ENCODE measurements around the gene ROR1. TPM values are rescaled to one million over a fixed set of nuclear protein-coding genes. Genes with fewer than 3 reads are reported as not detected.

The ROR1 gene
- total and polyA plus RNA-seq, 10 of the 15 experiments (the other 5 are each of a cell fraction or from before 2014, with no cell fraction given) = 0.02 to 0.08 (median 0.05) TPM; not detected in 6

- TF ChIP-seq EZH2 (IDR thresholded peaks at IDR 0.05; ENCODE audit: borderline replicate concordance, control insufficient read depth, low read depth, low read length) = no peak
- TF ChIP-seq ZNF207 (IDR thresholded peaks at IDR 0.05; ENCODE audit: borderline replicate concordance) = no peak
- TF ChIP-seq ATF7 (IDR thresholded peaks at IDR 0.05; ENCODE audit: low read depth) = no peak
Measured at GRCh38 chr1:63960326-63960725, 186.5 kb downstream of the ROR1 start (continued).

GRCh38 chr1:63966016-63966415 is 192.2 kb downstream of the ROR1 start:
- Histone ChIP-seq H3K27ac (ENCODE audit: control insufficient read depth, insufficient read depth) (no peak overlapping the region), H3K4me2 (ENCODE audit: control insufficient read depth, insufficient read depth) (no peak overlapping the region), H3K79me2 (ENCODE audit: control insufficient read depth, insufficient read depth, low read length) (no peaks in the 10 kb centered on the region), H2AFZ (ENCODE audit: control insufficient read depth, low read depth, low read length) (no peak overlapping the region), H3K4me3 (no peak overlapping the region), H3K27me3 (replicated peaks in 1 of 2; ENCODE audit: control insufficient read depth in 2 of 2, insufficient read depth in 2 of 2, low read length in 1 of 2) (peaks cover 1 to 3% of the 10 kb centered on the region in 2 experiments; a peak in 3 of 4 replicates), H4K20me1 (ENCODE audit: control insufficient read depth, insufficient read depth) (no peaks in the 10 kb centered on the region), H3K9ac (ENCODE audit: control insufficient read depth, insufficient read depth, low read length) (no peak overlapping the region), H3K9me3 (replicated peaks; ENCODE audit: control insufficient read depth, insufficient read depth, low read length) (no peaks in the 10 kb centered on the region), H3K4me1 (ENCODE audit: control insufficient read depth, insufficient read depth, low read length) (no peaks in the 10 kb centered on the region), H3K36me3 (ENCODE audit: control insufficient read depth in 2 of 2, insufficient read depth in 2 of 2, low read length in 1 of 2) (no peaks in the 10 kb centered on the region)
- DNase-seq (ENCODE audit: low read depth, low spot score) (no peak), ATAC-seq (no peak), FAIRE-seq (no peak)
- SMC1A ChIA-PET (ENCODE audit: uncharacterized antibody, unreplicated experiment) = interaction anchor here (1.0 kb wide), 1 partner anchor 218 kb away, joined by 3 read pairs; no protein-coding TSS in a partner anchor
- in situ Hi-C loops (cut with MboI) (no loop called here), intact Hi-C loops (cut with micrococcal nuclease; ENCODE audit: unreplicated experiment) (no loop called here)
- POLR2A ChIA-PET = no interaction called here
- 17% methylated on average over 12 of the region's 12 CpGs for WGBS (ENCODE audit: insufficient coverage, insufficient replicate concordance, low lambda C conversion rate, missing lambda C conversion rate)
- no TSS peak for BruUV-seq (replicated peaks)
- CTCF ChIA-PET = no interaction called here
- RAD21 ChIA-PET (ENCODE audit: unreplicated experiment) = no interaction called here
- TF ChIP-seq EED (IDR thresholded peaks at IDR 0.05; ENCODE audit: low read depth) = no peak
- TF ChIP-seq TARDBP (IDR thresholded peaks at IDR 0.05; ENCODE audit: borderline replicate concordance) = no peak
- TF ChIP-seq EP300 (IDR thresholded peaks at IDR 0.05; ENCODE audit: borderline replicate concordance in 1 of 2, control insufficient read depth in 1 of 2, low read depth in 2 of 2, low read length in 2 of 2) = no peak
- no peak for TF ChIP-seq TBL1XR1 (IDR thresholded peaks at IDR 0.05; ENCODE audit: low read depth, low read length)
- no peak for TF ChIP-seq USF1 (IDR thresholded peaks at IDR 0.05; ENCODE audit: borderline replicate concordance, extremely low read length, insufficient read depth, low read depth, low read length)
- TF ChIP-seq SMAD1 (IDR thresholded peaks at IDR 0.05; ENCODE audit: low read depth, partially characterized antibody) = no peak
- TF ChIP-seq YY1 (IDR thresholded peaks at IDR 0.05; ENCODE audit: low read depth, low read length) = no peak
- TF ChIP-seq MLLT1 (IDR thresholded peaks at IDR 0.05) = no peak
- TF ChIP-seq CHD2 (IDR thresholded peaks at IDR 0.05; ENCODE audit: borderline replicate concordance, low read depth, low read length) = no peak
- TF ChIP-seq SKIL (IDR thresholded peaks at IDR 0.05; ENCODE audit: low read depth, poor library complexity, severe bottlenecking) = no peak
- TF ChIP-seq NFYB (IDR thresholded peaks at IDR 0.05; ENCODE audit: insufficient read depth, low read depth, low read length) = no peak
- TF ChIP-seq PML (IDR thresholded peaks at IDR 0.05; ENCODE audit: low read length) = no peak
- no peak for TF ChIP-seq RAD51 (IDR thresholded peaks at IDR 0.05)
- TF ChIP-seq BCL11A (IDR thresholded peaks at IDR 0.05; ENCODE audit: low read depth, low read length) = no peak
- no peak for TF ChIP-seq POLR2A (IDR thresholded peaks at IDR 0.05; ENCODE audit: low read depth, low read length)
- no peak for TF ChIP-seq NFIC (IDR thresholded peaks at IDR 0.05; ENCODE audit: low read depth, low read length)
- TF ChIP-seq ZSCAN29 (IDR thresholded peaks at IDR 0.05) = no peak
- TF ChIP-seq ZNF622 (IDR thresholded peaks at IDR 0.05) = no peak
